Keratinocyte (primary cell): ENCODE data around the gene DET1.

Experiments
- CTCF ChIP-seq, 3 experiments: IDR thresholded peaks in 1 of 3; conservative IDR thresholded peaks in 1 of 3; optimal IDR thresholded peaks in 1 of 3; 2 replicates in 2 of 3; 3 replicates in 1 of 3; pipeline versions ENCODE3 to v1.5.1; 2011; ENCODE audit warnings: low read length in 3 of 3, mild to moderate bottlenecking in 3 of 3, moderate library complexity in 2 of 3, control low read depth in 1 of 3, inconsistent platforms in 1 of 3; ENCODE audit not compliant: insufficient read depth in 2 of 3; ENCODE audit errors: extremely low read depth in 1 of 3
- EZH2 ChIP-seq: IDR thresholded peaks from one replicate; pipeline ENCODE4 v1.6.1; 2012; ENCODE audit warnings: inconsistent platforms, mild to moderate bottlenecking, low read length, moderate library complexity

GRCh38 chr15:88469321-88469720, 77.2 kb downstream of the DET1 start:
- no peak for TF ChIP-seq CTCF (optimal IDR thresholded peaks at IDR 0.05 in 1 of 3, IDR thresholded peaks at IDR 0.05 in 1 of 3, conservative IDR thresholded peaks at IDR 0.05 in 1 of 3; ENCODE audit: extremely low read depth in 1 of 3, insufficient read depth in 2 of 3, low read length in 3 of 3)
- TF ChIP-seq EZH2, result no peak
